ENCODE data around the gene ARHGAP9.

GRCh38 chr12:57431654-57432188 lies 47.9 kb downstream of the ARHGAP9 start:
- TF ChIP-seq ZNF274 (IDR thresholded peaks at IDR 0.05; ENCODE audit: low read depth, low read length): no peak
- TF ChIP-seq SUZ12 (IDR thresholded peaks at IDR 0.05; ENCODE audit: extremely low read depth, insufficient read depth, insufficient read length): no peak
